K562 (cell line): ENCODE measurements around the gene CSTB. TPM values are rescaled to one million over a fixed set of nuclear protein-coding genes. Genes with fewer than 3 reads are reported as not detected.

ENCODE experiments used
- ATAC-seq: fragments of 200-7000 bp; cut with Tn5 transposase; 3 replicates; pipeline ENCODE4 v1.9.1; 2020; ENCODE audit warnings: moderate library complexity
- BruUV-seq: library from RNA; stranded (reverse); fragments of 400-500 nt; replicated peaks from 2 replicates; lab custom pipeline; 2021; lab: Mats Ljungman, UMichigan
- CTCF ChIA-PET: fragments of 300-600 bp; formaldehyde crosslinking; extraction: SDS; loops from one replicate; lab custom pipeline; 2021; ENCODE audit warnings: low intra/inter-chr PET ratio; lab: Yijun Ruan, JAX
- POLR2A ChIA-PET: fragments of 300-600, 350-650 bp; sonication (Branson Sonifier 250); formaldehyde crosslinking; extraction: SDS; loops from one replicate; lab custom pipeline; 2021; ENCODE audit warnings: antibody characterized with exemption, inconsistent platforms; lab: Yijun Ruan, JAX
- DNase-seq, 4 experiments: peaks; one replicate each; pipeline versions ENCODE4 v3.0.0 to v3.0.0-alpha.2; 2011 to 2018; ENCODE audit warnings: low spot score in 3 of 4, mixed read lengths in 3 of 4; ENCODE audit errors: extremely low read depth in 1 of 4
- FAIRE-seq: peaks from 2 replicates; lab custom pipeline; 2011; peaks lifted over from hg19 to GRCh38; lab: Jason Lieb, UNC
- H2AFZ ChIP-seq: 2 replicates; pipeline ENCODE4 v1.6.0; 2011; ENCODE audit warnings: low read depth, low read length, control low read depth, inconsistent platforms
- H3K27ac ChIP-seq: fragments of 200-600 bp; 3 replicates; pipeline ENCODE4 v1.8.0; 2011; ENCODE audit warnings: low read depth, mild to moderate bottlenecking, control low read depth, inconsistent platforms, low read length, moderate library complexity, mixed read lengths; ENCODE audit errors: extremely low read depth
- H3K27me3 ChIP-seq, 2 experiments: fragments of 300-600 bp in 1 of 2; 2 replicates in 1 of 2; 3 replicates in 1 of 2; pipeline versions ENCODE4 v1.6.0 to v1.8.0; 2011; ENCODE audit warnings: inconsistent platforms in 2 of 2, low read length in 2 of 2, mild to moderate bottlenecking in 1 of 2, mixed read lengths in 1 of 2, moderate library complexity in 1 of 2; ENCODE audit not compliant: control insufficient read depth in 2 of 2, insufficient read depth in 2 of 2
- H3K36me3 ChIP-seq: fragments of 300-600 bp; 3 replicates; pipeline ENCODE4 v1.8.0; 2011; ENCODE audit warnings: mild to moderate bottlenecking, low read length, inconsistent platforms; ENCODE audit not compliant: control insufficient read depth, insufficient read depth
- H3K4me1 ChIP-seq, 2 experiments: fragments of 200-600 bp in 1 of 2; replicated peaks in 1 of 2; 2 replicates in 1 of 2; 3 replicates in 1 of 2; pipeline versions ENCODE4 v1.5.1 to v1.8.0; 2011; ENCODE audit warnings: inconsistent platforms in 2 of 2, low read length in 2 of 2, mild to moderate bottlenecking in 1 of 2, mixed read lengths in 1 of 2, moderate library complexity in 1 of 2; ENCODE audit not compliant: control insufficient read depth in 2 of 2, insufficient read depth in 2 of 2
- H3K4me2 ChIP-seq: 2 replicates; pipeline ENCODE4 v1.6.1; 2011; ENCODE audit warnings: low read length, control low read depth, inconsistent platforms, mixed read lengths; ENCODE audit not compliant: insufficient read depth
- H3K4me3 ChIP-seq: fragments of 200-600 bp; sonication (generic), shearing (Covaris generic); 2 replicates; pipeline ENCODE4 v1.5.1; 2016; ENCODE audit warnings: control low read depth, inconsistent platforms
- H3K79me2 ChIP-seq: fragments of 200-600 bp; 3 replicates; pipeline ENCODE4 v1.8.0; 2011; ENCODE audit warnings: low read length, inconsistent platforms; ENCODE audit not compliant: control insufficient read depth, insufficient read depth
- H3K9ac ChIP-seq, 2 experiments: 2 replicates each; pipeline versions ENCODE4 v1.6.0 to v1.6.1; 2011; ENCODE audit warnings: low read depth in 2 of 2, low read length in 2 of 2, control low read depth in 1 of 2, inconsistent platforms in 1 of 2, mild to moderate bottlenecking in 1 of 2, mixed read lengths in 1 of 2; ENCODE audit not compliant: insufficient read depth in 1 of 2
- H3K9me1 ChIP-seq: one replicate; pipeline ENCODE4 v1.6.0; 2011; ENCODE audit warnings: inconsistent platforms, mild to moderate bottlenecking, low read length, moderate library complexity; ENCODE audit not compliant: control insufficient read depth, insufficient read depth
- H3K9me3 ChIP-seq: replicated peaks from 2 replicates; pipeline ENCODE4 v1.5.1; 2011; ENCODE audit warnings: low read depth, low read length, inconsistent platforms; ENCODE audit not compliant: control insufficient read depth, insufficient read depth
- H4K20me1 ChIP-seq: replicated peaks from 2 replicates; pipeline ENCODE4 v1.6.1; 2011; ENCODE audit warnings: low read length, inconsistent platforms, mixed read lengths; ENCODE audit not compliant: control insufficient read depth, insufficient read depth
- HSF4 ChIP-seq: fragments of 250-450 bp; sonication (Bioruptor Pico); IDR thresholded peaks from 2 replicates; pipeline ENCODE4 v2.1.2; 2022; ENCODE audit warnings: mild to moderate bottlenecking, moderate library complexity, borderline replicate concordance
- JUN ChIP-seq, 2 experiments: sonication (generic) in 1 of 2; formaldehyde crosslinking in 1 of 2; IDR thresholded peaks; 2 replicates each; pipeline versions ENCODE4 v1.6.1 to v1.8.0; 2012 to 2022; ENCODE audit warnings: borderline replicate concordance in 2 of 2, mild to moderate bottlenecking in 2 of 2, improper control_type of control experiment in 1 of 2, low read depth in 1 of 2, low read length in 1 of 2, missing genetic modification reagents in 1 of 2
- NELFE ChIP-seq: IDR thresholded peaks from 2 replicates; pipeline ENCODE4 v1.6.1; 2011; ENCODE audit warnings: mild to moderate bottlenecking; ENCODE audit not compliant: insufficient read depth, insufficient read length
- POLR2G ChIP-seq: fragments of 200-400 bp; formaldehyde crosslinking; IDR thresholded peaks from 2 replicates; pipeline ENCODE4 v1.6.1; 2017; ENCODE audit warnings: low read depth, mild to moderate bottlenecking, antibody characterized with exemption, low read length, moderate library complexity
- RBFOX2 ChIP-seq: fragments of 200-400 bp; formaldehyde crosslinking; IDR thresholded peaks from 2 replicates; pipeline ENCODE4 v1.6.1; 2017; ENCODE audit warnings: low read depth, mild to moderate bottlenecking, low read length, moderate library complexity
- RCOR1 ChIP-seq, 2 experiments: IDR thresholded peaks; 2 replicates each; pipeline ENCODE4 v1.6.1; 2012; ENCODE audit warnings: low read depth in 2 of 2, low read length in 2 of 2, borderline replicate concordance in 1 of 2, improper control_type of control experiment in 1 of 2
- ZNF311 ChIP-seq: fragments of 250-450 bp; sonication (Bioruptor Pico); IDR thresholded peaks from 2 replicates; pipeline ENCODE4 v1.4.0; 2020; ENCODE audit warnings: mild to moderate bottlenecking, moderate library complexity
- WGBS: fragments of 100-300 bp; shearing (Covaris generic); methylation state at CpG from one replicate; pipeline ENCODE4 v1.1.6; 2016; ENCODE audit warnings: low coverage, mixed read lengths; ENCODE audit not compliant: insufficient coverage; ENCODE audit errors: missing lambda C conversion rate; 5-methylcytosine and 5-hydroxymethylcytosine counted together
- in situ Hi-C: fragments of 300-500 bp; cut with MboI; formaldehyde crosslinking; loops from 4 replicates; pipeline ENCODE4 v1.15.0; 2018; ENCODE audit warnings: inconsistent platforms, mixed read lengths
- intact Hi-C: fragments of 100-400 bp; cut with micrococcal nuclease; formaldehyde crosslinking; loops from 2 replicates; pipeline ENCODE4 v1.14.2; 2022
- polyA plus RNA-seq, 8 experiments: library from polyadenylated mRNA; depleted of rRNA in 4 of 8; stranded (reverse) in 5 of 8; unstranded in 3 of 8; fragments of >200 nt; fragmentation: Nextera tagmentation in 2 of 8; fragmentation: Illumina TruSeq in 1 of 8; extraction: Ambion mirVana in 2 of 8; extraction: Trizol in 1 of 8; gene quantifications; 2 replicates each; pipeline versions ENCODE4 v1.2.1 to v1.2.3, GENCODE V29; 2011 to 2014; ENCODE audit warnings: inconsistent platforms in 1 of 8, missing spikeins in 1 of 8
- total RNA-seq, 7 experiments: library from RNA; depleted of rRNA in 6 of 7; stranded (reverse); fragments of >200 nt in 6 of 7; fragmentation: Illumina TruSeq in 2 of 7; extraction: Trizol in 2 of 7; gene quantifications; 2 replicates each; pipeline versions ENCODE4 v1.2.1 to v1.2.3, GENCODE V29; 2011 to 2021; ENCODE audit warnings: low replicate concordance in 1 of 7
- TF ChIP-seq, protein P1 (sequence below): sonication (generic); formaldehyde crosslinking; IDR thresholded peaks from 2 replicates; pipeline ENCODE4 v1.8.1; 2023; ENCODE audit warnings: mild to moderate bottlenecking, missing genetic modification reagents
- TF ChIP-seq, protein P2 (sequence below): fragments of 450-650 bp; IDR thresholded peaks from 2 replicates; pipeline ENCODE4 v1.6.1; 2016; ENCODE audit warnings: low read depth, mild to moderate bottlenecking, moderate library complexity

CSTB gene
- total and polyA plus RNA-seq, 9 of the 15 experiments (the other 6 are each of a cell fraction or from before 2014, with no cell fraction given), result 12.4 to 65.0 (median 31.7) TPM

DNA sequence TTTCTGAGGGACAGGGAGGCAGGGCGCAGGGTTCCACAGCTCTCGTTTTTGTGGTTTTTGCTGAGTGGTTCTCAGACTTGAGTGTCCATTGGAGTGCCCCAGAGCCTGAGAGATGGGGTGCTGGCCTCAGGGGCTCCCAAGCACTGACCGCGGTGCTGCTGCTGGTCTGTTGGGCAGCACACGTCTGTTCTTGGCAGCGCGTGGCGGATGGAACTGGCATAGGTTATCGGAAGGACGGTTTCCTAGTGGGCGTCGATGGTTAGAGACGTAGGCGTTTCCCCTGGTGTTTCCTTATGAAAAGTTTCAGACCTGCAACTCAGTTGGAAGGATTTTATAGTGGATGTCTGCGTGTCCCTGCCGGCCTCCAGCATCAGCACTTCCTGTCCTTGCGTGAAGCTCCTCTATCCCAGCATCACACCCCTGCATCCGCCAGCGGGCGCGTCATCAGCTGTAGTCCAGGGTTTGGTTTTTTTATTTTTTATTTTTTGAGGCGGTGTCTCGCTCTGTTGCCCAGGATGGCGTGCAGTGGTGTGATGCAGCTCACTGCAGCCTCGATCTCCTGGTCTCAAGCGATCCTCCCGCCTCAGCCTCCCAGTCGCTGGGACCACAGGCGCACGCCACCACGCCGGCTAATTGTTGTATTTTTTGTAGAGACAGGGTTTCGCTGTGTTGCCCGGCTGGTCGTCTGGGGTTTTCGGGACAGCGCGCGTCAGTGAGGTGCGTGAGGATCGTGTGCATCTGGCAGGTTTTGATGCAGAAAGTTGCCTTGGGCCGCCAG, 25.1 kb upstream of the CSTB start:
- Histone ChIP-seq H3K27me3 (no peaks in the 10 kb centered on the region), H3K9ac (peak overlapping the region in 1 of 2 experiments; percentile 54; a peak in 1 of 4 replicates), H2AFZ (no peak overlapping the region), H3K4me2 (no peak overlapping the region), H3K27ac (no peak overlapping the region), H3K9me1 (peaks cover 4% of the 10 kb centered on the region), H3K36me3 (peaks cover 97% of the 10 kb centered on the region), H3K4me3 (no peak overlapping the region), H3K79me2 (peaks cover 6% of the 10 kb centered on the region; the same call in 1 of the 3 replicates), H3K9me3 (no peaks in the 10 kb centered on the region), H4K20me1 (peaks cover 3% of the 10 kb centered on the region; the same call in 1 of the 2 replicates), H3K4me1 (peaks cover 8 to 43% of the 10 kb centered on the region in 2 experiments; a peak in 4 of 5 replicates)
- DNase-seq (no peak), FAIRE-seq (no peak), ATAC-seq (no peak)
- in situ Hi-C loops, result no loop called here
- TF ChIP-seq POLR2G (peak; percentile 53), RBFOX2 (peak; percentile 46; the same call in 1 of the 2 replicates), NELFE (no peak), ZNF311 (no peak), JUN (IDR thresholded peaks at IDR 0.05; ENCODE audit: borderline replicate concordance, low read depth, low read length) (no peak), JUN (CRISPR knock-in tag; IDR thresholded peaks at IDR 0.05; ENCODE audit: borderline replicate concordance) (no peak), RCOR1 (IDR thresholded peaks at IDR 0.05; ENCODE audit: borderline replicate concordance in 1 of 2, low read depth in 2 of 2, low read length in 2 of 2) (no peak), HSF4 (CRISPR knock-in tag) (no peak)
- TF ChIP-seq, protein P1, sequence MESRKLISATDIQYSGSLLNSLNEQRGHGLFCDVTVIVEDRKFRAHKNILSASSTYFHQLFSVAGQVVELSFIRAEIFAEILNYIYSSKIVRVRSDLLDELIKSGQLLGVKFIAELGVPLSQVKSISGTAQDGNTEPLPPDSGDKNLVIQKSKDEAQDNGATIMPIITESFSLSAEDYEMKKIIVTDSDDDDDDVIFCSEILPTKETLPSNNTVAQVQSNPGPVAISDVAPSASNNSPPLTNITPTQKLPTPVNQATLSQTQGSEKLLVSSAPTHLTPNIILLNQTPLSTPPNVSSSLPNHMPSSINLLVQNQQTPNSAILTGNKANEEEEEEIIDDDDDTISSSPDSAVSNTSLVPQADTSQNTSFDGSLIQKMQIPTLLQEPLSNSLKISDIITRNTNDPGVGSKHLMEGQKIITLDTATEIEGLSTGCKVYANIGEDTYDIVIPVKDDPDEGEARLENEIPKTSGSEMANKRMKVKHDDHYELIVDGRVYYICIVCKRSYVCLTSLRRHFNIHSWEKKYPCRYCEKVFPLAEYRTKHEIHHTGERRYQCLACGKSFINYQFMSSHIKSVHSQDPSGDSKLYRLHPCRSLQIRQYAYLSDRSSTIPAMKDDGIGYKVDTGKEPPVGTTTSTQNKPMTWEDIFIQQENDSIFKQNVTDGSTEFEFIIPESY (CRISPR knock-in tag), result peak; percentile 64; the same call in 1 of the 2 replicates
- TF ChIP-seq, protein P2, sequence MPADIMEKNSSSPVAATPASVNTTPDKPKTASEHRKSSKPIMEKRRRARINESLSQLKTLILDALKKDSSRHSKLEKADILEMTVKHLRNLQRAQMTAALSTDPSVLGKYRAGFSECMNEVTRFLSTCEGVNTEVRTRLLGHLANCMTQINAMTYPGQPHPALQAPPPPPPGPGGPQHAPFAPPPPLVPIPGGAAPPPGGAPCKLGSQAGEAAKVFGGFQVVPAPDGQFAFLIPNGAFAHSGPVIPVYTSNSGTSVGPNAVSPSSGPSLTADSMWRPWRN, result no peak
- 93% methylated on average over 37 of the region's 42 CpGs for WGBS
- BruUV-seq, result no TSS peak
- ChIA-PET CTCF (interaction anchor here (0.5 kb wide), 1 partner anchor 544 kb away, joined by 7 read pairs; no protein-coding TSS in a partner anchor), POLR2A (interaction anchor here (1.0 to 2.6 kb wide), 5 partner anchors 9 to 36 kb away, joined by 3 to 11 read pairs (median 5); partner anchors contain the start of gene RRP1)
- intact Hi-C loops, result no loop called here
